ENCODE results near the gene NVL.

Gene NVL

GRCh38 chr1:224298346-224299330 is 31.3 kb downstream of the NVL start:
- TF ChIP-seq EGR1 (IDR thresholded peaks at IDR 0.05) (no peak), CEBPB (IDR thresholded peaks at IDR 0.05) (no peak), YY1 (IDR thresholded peaks at IDR 0.05; ENCODE audit: low read depth) (no peak), ZBTB7A (IDR thresholded peaks at IDR 0.05; ENCODE audit: low read depth) (no peak), MAX (IDR thresholded peaks at IDR 0.05) (no peak), TCF12 (IDR thresholded peaks at IDR 0.05; ENCODE audit: low read depth) (no peak), FOXM1 (IDR thresholded peaks at IDR 0.05; ENCODE audit: borderline replicate concordance, low read depth) (no peak), EP300 (IDR thresholded peaks at IDR 0.05; ENCODE audit: borderline replicate concordance) (no peak), NFIC (IDR thresholded peaks at IDR 0.05) (no peak), CREB1 (IDR thresholded peaks at IDR 0.05; ENCODE audit: low read depth) (no peak)

DNA sequence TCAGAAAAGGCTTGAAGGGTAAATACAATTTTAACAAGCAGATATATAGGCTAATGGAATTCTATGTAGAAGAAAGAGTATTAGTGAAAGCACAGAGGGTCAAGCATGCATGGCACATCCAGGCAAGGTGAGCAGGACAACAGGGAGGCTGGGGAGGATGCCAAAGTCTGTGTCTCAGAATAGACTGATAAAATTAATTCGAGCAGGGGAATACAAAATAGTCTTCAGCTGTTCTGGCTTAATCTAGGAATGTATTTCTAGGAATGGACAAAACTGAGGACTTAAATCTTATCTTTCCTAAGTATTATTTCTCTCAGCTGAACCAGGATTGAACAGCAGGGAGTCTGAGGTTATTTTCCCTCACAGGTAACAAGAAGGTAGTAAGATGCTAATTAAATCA is 35.2 kb downstream of the NVL start:
- TF ChIP-seq, protein P1, sequence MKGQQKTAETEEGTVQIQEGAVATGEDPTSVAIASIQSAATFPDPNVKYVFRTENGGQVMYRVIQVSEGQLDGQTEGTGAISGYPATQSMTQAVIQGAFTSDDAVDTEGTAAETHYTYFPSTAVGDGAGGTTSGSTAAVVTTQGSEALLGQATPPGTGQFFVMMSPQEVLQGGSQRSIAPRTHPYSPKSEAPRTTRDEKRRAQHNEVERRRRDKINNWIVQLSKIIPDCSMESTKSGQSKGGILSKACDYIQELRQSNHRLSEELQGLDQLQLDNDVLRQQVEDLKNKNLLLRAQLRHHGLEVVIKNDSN (IDR thresholded peaks at IDR 0.05), result no peak
- no peak for TF ChIP-seq REST (IDR thresholded peaks at IDR 0.05; ENCODE audit: low read depth)

DNA sequence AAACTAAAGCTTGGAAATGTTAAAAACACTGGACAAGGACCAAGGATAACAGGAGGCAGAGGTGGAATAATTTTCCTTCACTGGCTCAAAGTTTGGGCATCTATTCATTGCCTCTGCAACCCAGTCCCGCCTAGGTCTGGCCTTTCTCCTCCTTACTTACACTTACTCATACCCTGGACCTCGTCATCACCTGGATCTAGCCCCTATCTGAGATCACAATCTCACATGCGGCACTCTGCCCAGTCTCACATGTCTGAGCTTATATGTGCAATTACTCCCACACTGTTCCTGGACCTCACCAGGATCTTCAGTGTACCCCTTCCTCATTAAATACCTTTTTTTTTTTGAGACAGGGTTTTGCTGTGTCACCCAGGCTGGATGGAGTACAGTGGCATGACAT is 37.6 kb downstream of the NVL start:
- TF ChIP-seq FOXM1 (IDR thresholded peaks at IDR 0.05; ENCODE audit: borderline replicate concordance, low read depth), result no peak
- TF ChIP-seq NFIC (IDR thresholded peaks at IDR 0.05), result no peak
- TF ChIP-seq CREB1 (IDR thresholded peaks at IDR 0.05; ENCODE audit: low read depth), result no peak
- no peak for TF ChIP-seq RAD21 (IDR thresholded peaks at IDR 0.05; ENCODE audit: low read depth)
- TF ChIP-seq TAF1 (IDR thresholded peaks at IDR 0.05; ENCODE audit: low read depth), result no peak

DNA sequence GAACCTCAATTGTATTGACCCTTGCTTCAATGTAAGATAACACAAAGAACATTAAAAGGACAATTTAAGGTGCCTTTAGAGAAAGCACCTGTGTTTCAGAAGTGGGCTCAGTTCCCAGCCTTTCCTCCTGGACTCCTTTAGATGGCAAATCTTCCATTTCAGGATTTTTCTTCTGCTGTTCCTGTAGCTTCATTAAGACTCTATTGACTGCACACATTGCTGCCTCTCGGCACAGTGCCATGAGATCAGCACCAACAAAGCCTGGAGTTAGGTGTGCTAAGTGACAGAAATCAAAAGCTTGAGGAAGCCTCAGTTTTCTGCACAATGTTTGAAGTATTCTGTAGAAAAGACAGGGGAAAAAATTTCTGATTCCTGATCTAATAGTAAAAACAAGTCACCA is 40.6 kb downstream of the NVL start:
- TF ChIP-seq EGR1 (IDR thresholded peaks at IDR 0.05), result no peak

DNA sequence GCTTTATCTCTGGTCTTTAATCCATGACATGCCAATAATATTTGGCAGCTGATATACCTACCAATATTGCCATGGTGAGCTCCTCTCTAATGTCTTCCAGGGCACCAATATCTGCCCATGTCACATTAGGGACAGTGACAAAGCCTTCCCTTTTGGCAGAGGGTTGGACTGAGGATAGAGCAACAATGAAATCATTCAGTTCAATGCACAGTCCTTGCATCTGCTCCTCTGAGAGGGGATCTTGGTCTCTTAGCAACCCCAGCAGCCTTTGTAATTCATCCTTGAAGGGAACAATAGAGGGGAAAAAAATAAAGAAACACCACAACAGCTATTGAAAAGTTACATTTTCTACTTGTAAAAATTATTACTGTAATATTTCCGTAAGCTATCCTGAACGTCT is 42.3 kb downstream of the NVL start:
- no peak for TF ChIP-seq CEBPB (IDR thresholded peaks at IDR 0.05)
- TF ChIP-seq TCF12 (IDR thresholded peaks at IDR 0.05; ENCODE audit: low read depth), result no peak
- no peak for TF ChIP-seq YY1 (IDR thresholded peaks at IDR 0.05; ENCODE audit: low read depth)
- no peak for TF ChIP-seq NFIC (IDR thresholded peaks at IDR 0.05)
- no peak for TF ChIP-seq TAF1 (IDR thresholded peaks at IDR 0.05; ENCODE audit: low read depth)

DNA sequence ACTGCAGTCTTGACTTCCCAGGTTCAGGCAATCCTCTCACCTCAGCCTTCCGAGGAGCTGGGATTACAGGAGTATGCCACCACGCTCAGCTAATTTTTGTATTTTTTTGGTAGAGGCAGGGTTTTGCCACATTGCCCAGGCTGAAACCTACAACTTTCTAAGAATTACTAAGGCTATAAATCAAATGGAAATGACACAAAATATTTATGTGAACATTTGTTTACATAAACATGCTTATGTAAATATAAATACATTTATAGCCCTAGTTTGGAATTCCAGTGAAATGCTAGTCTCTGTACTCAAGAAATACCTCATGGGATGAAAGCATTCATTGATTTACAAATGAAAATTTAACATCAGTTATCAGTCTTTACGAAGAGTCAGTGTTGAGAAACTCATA is 47.8 kb downstream of the NVL start:
- TF ChIP-seq YY1 (IDR thresholded peaks at IDR 0.05; ENCODE audit: low read depth) (no peak), TEAD4 (IDR thresholded peaks at IDR 0.05) (no peak), EGR1 (IDR thresholded peaks at IDR 0.05) (no peak), TAF1 (IDR thresholded peaks at IDR 0.05; ENCODE audit: low read depth) (no peak), NFIC (IDR thresholded peaks at IDR 0.05) (no peak), MAX (IDR thresholded peaks at IDR 0.05) (no peak), FOXM1 (IDR thresholded peaks at IDR 0.05; ENCODE audit: borderline replicate concordance, low read depth) (no peak), REST (IDR thresholded peaks at IDR 0.05; ENCODE audit: low read depth) (no peak)

DNA sequence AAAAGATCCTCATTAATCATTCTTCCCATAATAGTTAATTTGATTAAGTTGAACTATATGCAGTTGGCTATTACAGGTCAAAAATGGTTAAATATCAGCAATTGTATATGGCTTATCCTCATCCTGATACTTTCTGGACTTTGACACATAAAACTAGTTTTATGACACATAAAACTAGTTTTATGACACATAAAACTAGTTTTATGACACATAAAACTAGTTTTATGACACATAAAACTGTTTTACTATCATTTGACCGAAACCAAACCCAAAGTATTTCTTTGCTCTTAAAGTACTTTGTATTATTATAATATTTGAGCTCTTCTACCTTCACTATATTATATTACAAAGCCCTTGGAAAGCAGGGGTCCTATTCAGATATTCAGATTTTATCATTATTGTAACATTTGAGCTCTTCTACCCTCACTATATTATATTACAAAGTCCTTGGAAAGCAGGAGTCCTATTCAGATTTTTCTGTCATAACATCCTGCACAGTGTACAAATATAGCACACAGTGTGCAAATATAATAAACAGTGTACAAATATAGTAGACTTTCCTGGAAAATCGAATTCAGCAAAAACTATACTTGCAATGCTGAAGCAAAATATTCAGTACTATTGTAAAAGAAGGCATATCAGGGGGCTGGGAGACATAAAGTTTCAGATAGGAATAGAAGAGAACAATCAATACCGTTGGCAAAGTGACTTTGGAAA is 53.0 kb downstream of the NVL start:
- TF ChIP-seq TEAD4 (IDR thresholded peaks at IDR 0.05) (no peak), ZBTB7A (IDR thresholded peaks at IDR 0.05; ENCODE audit: low read depth) (no peak)

Data from Ishikawa (cell line).